KMS-11 (cell line): ENCODE data around the gene ELN.

Source experiments
- H2AFZ ChIP-seq: fragments of 200-600 bp; sonication (generic); 2 replicates; pipeline ENCODE4 v1.6.1; 2016; ENCODE audit warnings: antibody characterized with exemption, mixed run types, low read depth
- H3K27ac ChIP-seq: fragments of 200-600 bp; sonication (generic); 2 replicates; pipeline ENCODE4 v1.6.1; 2016; ENCODE audit warnings: mild to moderate bottlenecking, mixed run types
- H3K27me3 ChIP-seq: fragments of 200-600 bp; sonication (generic); 2 replicates; pipeline ENCODE4 v1.6.1; 2017; ENCODE audit warnings: mild to moderate bottlenecking, low read depth, mixed run types, moderate library complexity; ENCODE audit not compliant: insufficient read depth
- H3K36me3 ChIP-seq: fragments of 200-600 bp; sonication (generic); 2 replicates; pipeline ENCODE4 v1.6.1; 2017; ENCODE audit warnings: mild to moderate bottlenecking, mixed run types; ENCODE audit not compliant: insufficient read depth
- H3K4me1 ChIP-seq: fragments of 200-600 bp; sonication (generic); 2 replicates; pipeline ENCODE4 v1.6.1; 2016; ENCODE audit warnings: mild to moderate bottlenecking, low read depth, mixed run types; ENCODE audit not compliant: poor library complexity, severe bottlenecking
- H3K4me2 ChIP-seq: fragments of 200-600 bp; sonication (generic); 2 replicates; pipeline ENCODE4 v1.7.0; 2016; ENCODE audit warnings: mild to moderate bottlenecking, mixed run types
- H3K4me3 ChIP-seq: fragments of 200-600 bp; sonication (generic); IDR thresholded peaks from 2 replicates; pipeline ENCODE4 v1.6.1; 2017; ENCODE audit warnings: low read depth, low read length, mixed read lengths; ENCODE audit not compliant: insufficient read depth
- H3K79me2 ChIP-seq: fragments of 200-600 bp; sonication (generic); 2 replicates; pipeline ENCODE4 v1.6.1; 2016; ENCODE audit warnings: low read depth, mixed run types; ENCODE audit not compliant: insufficient read depth
- H3K9ac ChIP-seq: fragments of 200-600 bp; sonication (generic); 2 replicates; pipeline ENCODE4 v1.6.1; 2016; ENCODE audit warnings: mild to moderate bottlenecking, mixed run types
- H4K20me1 ChIP-seq: fragments of 200-600 bp; sonication (generic); 2 replicates; pipeline ENCODE4 v1.6.1; 2016; ENCODE audit warnings: mild to moderate bottlenecking, mixed run types; ENCODE audit not compliant: insufficient read depth
- TF ChIP-seq, protein P1 (sequence below): fragments of 200-600 bp; sonication (generic); conservative IDR thresholded peaks from 2 replicates; pipeline ENCODE4 v1.6.1; 2017; ENCODE audit warnings: low read depth, mild to moderate bottlenecking, antibody characterized with exemption, low read length, moderate library complexity, mixed read lengths

Gene ELN

DNA sequence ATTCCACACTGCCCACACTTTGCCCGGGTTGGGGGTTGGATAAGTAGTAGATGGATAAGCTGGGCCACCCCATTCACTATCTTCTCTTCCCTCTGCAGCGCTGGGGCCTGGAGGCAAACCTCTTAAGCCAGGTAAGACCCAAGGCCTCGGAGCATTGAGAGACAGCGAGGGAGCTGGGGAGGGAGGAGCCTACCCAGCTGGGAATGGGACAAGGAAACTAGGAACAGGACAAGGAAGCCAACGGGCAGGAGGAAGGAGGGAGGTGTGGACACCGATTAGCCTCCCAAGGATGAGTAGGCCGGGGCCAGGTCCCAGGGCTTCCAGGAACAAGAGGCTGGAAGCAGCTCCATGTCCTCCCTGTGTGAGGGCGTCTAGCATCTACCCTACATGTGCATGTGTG, 9.6 kb downstream of the ELN start:
- Histone ChIP-seq H3K4me3 (no peak overlapping the region), H3K36me3 (no peaks in the 10 kb centered on the region), H4K20me1 (no peaks in the 10 kb centered on the region), H2AFZ (no peak overlapping the region), H3K27me3 (peaks cover 89% of the 10 kb centered on the region), H3K9ac (no peak overlapping the region), H3K79me2 (no peaks in the 10 kb centered on the region), H3K4me2 (no peak overlapping the region), H3K4me1 (no peaks in the 10 kb centered on the region), H3K27ac (no peak overlapping the region)
- TF ChIP-seq, protein P1, sequence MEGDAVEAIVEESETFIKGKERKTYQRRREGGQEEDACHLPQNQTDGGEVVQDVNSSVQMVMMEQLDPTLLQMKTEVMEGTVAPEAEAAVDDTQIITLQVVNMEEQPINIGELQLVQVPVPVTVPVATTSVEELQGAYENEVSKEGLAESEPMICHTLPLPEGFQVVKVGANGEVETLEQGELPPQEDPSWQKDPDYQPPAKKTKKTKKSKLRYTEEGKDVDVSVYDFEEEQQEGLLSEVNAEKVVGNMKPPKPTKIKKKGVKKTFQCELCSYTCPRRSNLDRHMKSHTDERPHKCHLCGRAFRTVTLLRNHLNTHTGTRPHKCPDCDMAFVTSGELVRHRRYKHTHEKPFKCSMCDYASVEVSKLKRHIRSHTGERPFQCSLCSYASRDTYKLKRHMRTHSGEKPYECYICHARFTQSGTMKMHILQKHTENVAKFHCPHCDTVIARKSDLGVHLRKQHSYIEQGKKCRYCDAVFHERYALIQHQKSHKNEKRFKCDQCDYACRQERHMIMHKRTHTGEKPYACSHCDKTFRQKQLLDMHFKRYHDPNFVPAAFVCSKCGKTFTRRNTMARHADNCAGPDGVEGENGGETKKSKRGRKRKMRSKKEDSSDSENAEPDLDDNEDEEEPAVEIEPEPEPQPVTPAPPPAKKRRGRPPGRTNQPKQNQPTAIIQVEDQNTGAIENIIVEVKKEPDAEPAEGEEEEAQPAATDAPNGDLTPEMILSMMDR, result no peak

DNA sequence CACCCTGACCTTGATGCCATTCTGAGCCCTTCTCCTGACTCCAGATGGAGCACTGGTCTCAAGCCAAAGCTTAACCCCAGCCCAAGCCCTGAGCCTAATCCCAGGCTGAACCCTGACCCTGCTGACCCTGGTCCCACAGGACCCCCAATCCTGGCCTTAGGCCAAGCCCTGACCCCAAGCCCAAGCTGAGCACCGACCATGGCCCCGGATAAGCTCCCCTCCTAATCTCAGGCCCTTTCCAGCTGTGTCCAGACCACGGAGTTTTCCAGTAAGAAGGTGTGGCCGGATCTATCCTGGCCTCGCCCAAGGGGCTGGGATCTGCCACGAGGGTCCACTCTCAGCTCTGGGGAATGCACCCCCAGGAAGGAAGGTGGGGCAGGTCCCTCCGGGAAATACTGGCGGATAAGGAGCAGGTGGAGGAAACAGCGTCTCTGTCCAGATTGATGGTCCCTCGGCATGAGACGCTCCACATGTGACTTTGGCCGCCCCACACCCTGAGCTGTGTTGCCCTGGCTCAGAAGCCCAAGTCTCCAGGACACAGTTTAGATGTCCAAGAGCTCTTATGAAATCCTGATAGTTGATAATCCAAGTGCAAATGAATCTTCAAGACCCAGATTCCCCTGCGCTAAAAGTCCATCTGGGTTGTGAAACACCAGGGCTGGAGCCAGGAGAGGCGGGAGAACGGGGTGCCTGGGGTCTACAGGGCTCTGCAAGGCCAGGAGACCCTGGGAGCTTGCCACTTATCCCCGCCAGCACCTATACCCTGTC, 10.4 kb downstream of the ELN start:
- Histone ChIP-seq H3K79me2 (no peaks in the 10 kb centered on the region), H3K9ac (no peak overlapping the region), H3K4me3 (no peak overlapping the region), H3K4me2 (no peak overlapping the region), H3K27ac (no peak overlapping the region), H3K4me1 (no peaks in the 10 kb centered on the region), H2AFZ (no peak overlapping the region), H4K20me1 (no peaks in the 10 kb centered on the region), H3K27me3 (peaks cover 89% of the 10 kb centered on the region), H3K36me3 (no peaks in the 10 kb centered on the region)
- TF ChIP-seq, protein P1, result no peak

DNA sequence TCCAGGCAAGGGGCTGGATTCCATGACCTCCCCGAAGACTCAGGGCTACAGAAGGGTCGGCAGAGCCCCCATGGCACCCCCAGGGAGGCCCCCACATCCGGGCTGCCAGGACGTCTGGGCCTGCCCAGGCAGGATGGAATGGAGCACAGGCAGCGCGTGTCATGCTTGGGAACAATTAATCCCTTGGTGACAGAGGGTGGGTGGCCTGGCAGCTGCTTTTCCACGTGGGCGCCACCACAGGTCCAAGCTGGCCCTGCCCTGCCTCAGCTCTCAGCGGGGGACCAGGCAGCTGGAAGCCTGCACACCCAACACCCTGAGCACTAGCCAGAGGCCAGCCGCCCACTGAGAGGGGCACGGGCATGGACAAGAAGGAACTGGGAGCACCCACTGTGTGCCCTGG, 11.4 kb downstream of the ELN start:
- TF ChIP-seq, protein P1, result no peak
- Histone ChIP-seq H4K20me1 (no peaks in the 10 kb centered on the region), H3K4me2 (no peak overlapping the region), H3K4me1 (no peaks in the 10 kb centered on the region), H3K27me3 (peaks cover 89% of the 10 kb centered on the region), H3K79me2 (no peaks in the 10 kb centered on the region), H2AFZ (no peak overlapping the region), H3K9ac (no peak overlapping the region), H3K27ac (no peak overlapping the region), H3K4me3 (no peak overlapping the region), H3K36me3 (no peaks in the 10 kb centered on the region)

DNA sequence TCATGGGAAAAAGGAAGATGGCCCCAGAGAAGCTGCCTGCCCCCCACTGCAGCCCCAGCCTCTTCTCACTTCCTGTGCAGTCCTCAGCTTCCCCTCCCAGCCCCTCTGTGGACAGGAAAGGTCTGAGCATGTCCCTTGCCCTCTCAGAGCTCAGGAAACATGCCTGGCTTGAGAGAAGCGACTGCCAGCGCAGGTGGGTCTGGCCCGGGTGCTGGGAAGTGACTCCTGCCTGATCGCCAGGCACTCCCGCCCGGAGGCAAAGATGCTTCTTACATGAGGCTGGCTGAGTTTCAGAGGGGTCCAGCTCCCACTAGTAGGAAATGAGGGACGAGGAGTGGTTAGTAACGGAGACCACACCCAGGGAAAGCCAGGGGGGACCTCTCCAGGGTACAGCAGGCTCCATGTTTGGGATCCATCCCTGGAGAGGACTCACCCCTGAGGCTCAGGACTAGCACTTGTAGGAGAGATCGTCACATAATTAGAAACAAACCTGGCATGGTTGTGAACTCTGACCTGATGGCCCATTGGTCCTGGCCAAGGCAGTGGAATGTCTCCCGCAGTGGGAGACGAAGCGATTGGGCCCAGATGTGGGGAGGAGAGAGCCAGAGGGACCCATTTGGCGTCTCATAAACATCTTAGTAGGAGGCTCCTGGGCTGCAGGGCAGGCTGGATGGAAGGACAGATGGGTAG, 12.3 kb downstream of the ELN start:
- Histone ChIP-seq H2AFZ (no peak overlapping the region), H3K4me2 (no peak overlapping the region), H3K4me3 (no peak overlapping the region), H3K36me3 (no peaks in the 10 kb centered on the region), H4K20me1 (no peaks in the 10 kb centered on the region), H3K79me2 (no peaks in the 10 kb centered on the region), H3K4me1 (no peaks in the 10 kb centered on the region), H3K27ac (no peak overlapping the region), H3K27me3 (peaks cover 90% of the 10 kb centered on the region), H3K9ac (no peak overlapping the region)
- TF ChIP-seq, protein P1, result no peak
